ENCODE results near the gene PSMB8. TPM values are rescaled to one million over a fixed set of nuclear protein-coding genes. Genes with fewer than 3 reads are reported as not detected.

Gene PSMB8
- 32.7 and 68.0 TPM in 2 replicates for total RNA-seq

GRCh38 chr6:32843979-32844838 lies at the start of gene PSMB8:
Gene PSMB8, minus strand, starts transcription at chr6:32844047. Its CDS starts 51 bp downstream, at chr6:32843996.

GRCh38 chr6:32853541-32854375 lies 9.9 kb upstream of the PSMB8 start, which contains the start of the genes PSMB9 and TAP1:
Gene PSMB9, plus strand, starts transcription at chr6:32854192. Its CDS starts 38 bp downstream, at chr6:32854230.
Gene TAP1, minus strand, starts transcription at chr6:32853704. Its CDS starts 68 bp downstream, at chr6:32853636.

GRCh38 chr6:32838114-32838958 lies 5.5 kb downstream of the PSMB8 start, which contains the start of gene TAP2:
Gene TAP2, minus strand, starts transcription at chr6:32838739. Its CDS starts 506 bp downstream, at chr6:32838233.

GRCh38 chr6:32816746-32817204 lies 27.1 kb downstream of the PSMB8 start, which contains the start of gene HLA-DOB:
Gene HLA-DOB, minus strand, starts transcription at chr6:32817002. Its CDS starts 51 bp downstream, at chr6:32816951.

Other genes starting within 250 kb of the PSMB8 start
- gene HLA-DQA1, start 206.6 kb downstream of the PSMB8 start, total RNA-seq = not detected in 2 replicates
- not detected in 2 replicates for gene HLA-DQB1, start 177.4 kb downstream of the PSMB8 start, total RNA-seq
- not detected in 2 replicates for gene HLA-DQA2, start 102.7 kb downstream of the PSMB8 start, total RNA-seq
- gene HLA-DQB2, start 80.5 kb downstream of the PSMB8 start, total RNA-seq = not detected in 2 replicates
- 2.2 TPM in 1 of 2 replicates, not detected in the other for gene HLA-DOB, start 27.0 kb downstream of the PSMB8 start, total RNA-seq
- 6.3 and 6.6 TPM in 2 replicates for gene TAP2, start 5.3 kb downstream of the PSMB8 start, total RNA-seq
- 15.9 and 19.5 TPM in 2 replicates for gene TAP1, start 9.7 kb upstream of the PSMB8 start, total RNA-seq
- gene PSMB9, start 10.1 kb upstream of the PSMB8 start, total RNA-seq = 11.1 and 18.1 TPM in 2 replicates
- gene HLA-DMB, start 97.0 kb upstream of the PSMB8 start, total RNA-seq = 0.23 TPM in 1 of 2 replicates, not detected in the other
- gene HLA-DMA, start 109.0 kb upstream of the PSMB8 start, total RNA-seq = 4.3 and 7.8 TPM in 2 replicates
- gene BRD2, start 124.5 kb upstream of the PSMB8 start, total RNA-seq = 83.6 and 109 TPM in 2 replicates
- not detected in 2 replicates for gene HLA-DOA, start 165.5 kb upstream of the PSMB8 start, total RNA-seq
- gene HLA-DPA1, start 229.6 kb upstream of the PSMB8 start, total RNA-seq = 1.6 and 5.1 TPM in 2 replicates
- 7.7 and 7.8 TPM in 2 replicates for gene HLA-DPB1, start 231.9 kb upstream of the PSMB8 start, total RNA-seq

All from pericardium fibroblast (primary cell).